Omental fat pad (tissue), 4 donors: ENCODE results near the gene DOCK3. TPM values are rescaled to one million over a fixed set of nuclear protein-coding genes. Genes with fewer than 3 reads are reported as not detected.

ENCODE experiments used
- ATAC-seq: fragments of 150-250 bp; one replicate; pipeline ENCODE4 v1.9.1; 2016; ENCODE audit warnings: mild to moderate bottlenecking, moderate library complexity; ENCODE audit not compliant: low FRiP score
- DNase-seq: peaks from one replicate; pipeline ENCODE4 v3.0.0-alpha.2; 2019; ENCODE audit warnings: low spot score
- total RNA-seq, 4 donors: library from RNA; depleted of rRNA; stranded (reverse); fragments of >200 nt; gene quantifications; one replicate each; pipeline ENCODE4 v1.1.0, GENCODE V29; 2016
- TF ChIP-seq, protein P1 (sequence below), 3 donors: fragments of 450-650 bp; IDR thresholded peaks; one replicate each; pipeline ENCODE4 v1.5.1; 2016 to 2017; ENCODE audit warnings: antibody characterized with exemption in 3 of 3, mild to moderate bottlenecking in 3 of 3, moderate library complexity in 2 of 3

DOCK3 gene
- total RNA-seq, 4 donors from 2014 or later = 0.16 to 2.5 (median 1.4) TPM

DNA sequence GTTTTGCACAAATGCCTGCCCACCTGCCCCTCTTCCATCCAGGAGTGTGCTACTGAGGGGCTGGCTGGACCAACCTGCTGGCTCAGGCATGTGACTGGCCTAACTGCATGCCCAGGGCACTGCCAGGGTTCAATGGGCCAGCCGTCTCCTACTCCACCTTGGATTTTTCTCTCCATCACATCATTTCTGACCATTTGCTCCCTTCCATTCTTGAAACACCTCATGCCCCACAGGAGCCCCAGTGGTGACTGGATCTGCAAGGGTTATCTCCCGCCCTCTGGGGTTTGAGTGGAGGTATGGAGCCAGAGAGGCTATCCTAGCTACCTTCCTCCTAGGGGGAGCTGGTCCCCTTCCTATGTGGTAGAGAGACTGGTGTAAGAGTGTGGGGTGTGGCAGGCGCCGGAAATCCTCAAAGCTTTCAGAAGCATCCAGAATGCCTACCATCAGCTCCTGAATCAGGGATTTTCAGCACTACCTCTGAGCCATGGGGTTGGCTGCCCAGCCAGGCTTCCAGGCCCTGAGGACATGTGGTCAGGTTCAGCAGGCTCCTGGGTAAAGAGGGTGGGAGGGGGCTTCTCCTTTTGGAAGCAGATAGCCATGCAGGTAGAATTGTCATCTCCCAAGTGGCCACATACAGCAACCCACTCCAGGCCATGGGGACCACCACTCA, 707.5 kb downstream of the DOCK3 start:
- ATAC-seq (no peak), DNase-seq (no peak)
- TF ChIP-seq, protein P1, sequence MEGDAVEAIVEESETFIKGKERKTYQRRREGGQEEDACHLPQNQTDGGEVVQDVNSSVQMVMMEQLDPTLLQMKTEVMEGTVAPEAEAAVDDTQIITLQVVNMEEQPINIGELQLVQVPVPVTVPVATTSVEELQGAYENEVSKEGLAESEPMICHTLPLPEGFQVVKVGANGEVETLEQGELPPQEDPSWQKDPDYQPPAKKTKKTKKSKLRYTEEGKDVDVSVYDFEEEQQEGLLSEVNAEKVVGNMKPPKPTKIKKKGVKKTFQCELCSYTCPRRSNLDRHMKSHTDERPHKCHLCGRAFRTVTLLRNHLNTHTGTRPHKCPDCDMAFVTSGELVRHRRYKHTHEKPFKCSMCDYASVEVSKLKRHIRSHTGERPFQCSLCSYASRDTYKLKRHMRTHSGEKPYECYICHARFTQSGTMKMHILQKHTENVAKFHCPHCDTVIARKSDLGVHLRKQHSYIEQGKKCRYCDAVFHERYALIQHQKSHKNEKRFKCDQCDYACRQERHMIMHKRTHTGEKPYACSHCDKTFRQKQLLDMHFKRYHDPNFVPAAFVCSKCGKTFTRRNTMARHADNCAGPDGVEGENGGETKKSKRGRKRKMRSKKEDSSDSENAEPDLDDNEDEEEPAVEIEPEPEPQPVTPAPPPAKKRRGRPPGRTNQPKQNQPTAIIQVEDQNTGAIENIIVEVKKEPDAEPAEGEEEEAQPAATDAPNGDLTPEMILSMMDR (IDR thresholded peaks at IDR 0.05) = no peak

DNA sequence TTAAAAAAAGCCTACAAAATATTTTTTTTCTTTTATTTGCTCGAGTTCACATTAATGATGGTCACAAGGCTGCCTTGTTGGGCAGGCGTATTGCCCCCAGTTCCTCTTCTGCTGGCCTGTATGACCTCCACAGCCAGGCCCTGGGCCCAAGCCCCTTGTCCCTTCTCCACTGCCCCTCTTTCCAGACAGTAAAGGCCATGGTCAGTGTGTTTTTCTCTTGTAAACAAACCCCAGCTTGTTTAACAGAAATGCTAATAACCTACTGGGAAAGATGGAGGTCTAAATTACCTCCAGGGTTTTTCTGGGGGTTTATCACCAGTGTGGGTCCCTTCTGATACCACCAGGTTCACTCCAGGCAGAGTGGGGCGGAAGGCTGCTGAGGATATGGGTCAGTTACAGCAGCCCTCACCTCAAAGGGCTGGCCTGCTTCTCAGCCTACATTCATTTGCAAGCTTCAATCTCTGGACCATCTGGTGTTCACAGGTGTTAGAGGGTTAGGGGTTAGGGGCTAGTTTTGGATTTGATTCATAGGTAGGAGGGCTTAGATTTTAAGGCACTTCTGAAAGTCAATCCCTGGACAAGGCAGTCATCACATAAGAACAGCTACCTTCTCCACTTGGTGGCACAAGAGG, 708.3 kb downstream of the DOCK3 start:
- ATAC-seq (no peak), DNase-seq (no peak)
- TF ChIP-seq, protein P1 (IDR thresholded peaks at IDR 0.05) = no peak

DNA sequence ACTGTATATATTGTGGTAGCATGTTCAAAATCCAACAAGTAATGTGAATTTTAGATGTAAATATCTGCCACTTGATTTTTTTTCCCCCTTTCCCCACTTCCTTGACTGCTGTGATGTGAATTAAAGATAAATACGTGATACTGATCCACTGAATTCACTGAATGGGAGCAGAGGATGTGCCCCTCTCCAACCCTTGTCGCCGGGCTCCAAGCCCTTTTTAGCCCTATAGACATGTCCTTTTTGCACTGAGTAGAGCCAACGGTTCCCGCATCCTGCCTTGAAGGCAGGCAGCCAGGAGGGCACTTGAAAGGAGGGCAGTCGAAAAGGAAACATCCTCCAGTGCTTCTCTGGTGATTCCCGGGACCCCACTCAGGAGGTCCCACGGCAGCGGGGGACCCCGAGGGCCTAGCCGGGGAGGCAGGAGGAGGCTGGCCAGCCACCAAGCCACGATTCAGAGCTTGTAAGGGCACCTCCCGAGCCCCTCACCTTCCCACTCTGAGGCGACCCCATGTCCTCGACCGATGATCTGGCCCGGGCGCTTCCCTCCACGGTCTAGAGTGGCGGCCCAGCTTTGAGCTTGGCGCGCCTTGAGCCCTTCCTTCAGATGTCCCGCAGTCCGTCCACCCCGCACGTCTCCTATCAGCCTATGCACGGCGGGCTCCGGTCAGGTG, 709.5 kb downstream of the DOCK3 start:
- ATAC-seq = peak; percentile 45
- TF ChIP-seq, protein P1 (IDR thresholded peaks at IDR 0.05) = no peak
- DNase-seq = no peak

DNA sequence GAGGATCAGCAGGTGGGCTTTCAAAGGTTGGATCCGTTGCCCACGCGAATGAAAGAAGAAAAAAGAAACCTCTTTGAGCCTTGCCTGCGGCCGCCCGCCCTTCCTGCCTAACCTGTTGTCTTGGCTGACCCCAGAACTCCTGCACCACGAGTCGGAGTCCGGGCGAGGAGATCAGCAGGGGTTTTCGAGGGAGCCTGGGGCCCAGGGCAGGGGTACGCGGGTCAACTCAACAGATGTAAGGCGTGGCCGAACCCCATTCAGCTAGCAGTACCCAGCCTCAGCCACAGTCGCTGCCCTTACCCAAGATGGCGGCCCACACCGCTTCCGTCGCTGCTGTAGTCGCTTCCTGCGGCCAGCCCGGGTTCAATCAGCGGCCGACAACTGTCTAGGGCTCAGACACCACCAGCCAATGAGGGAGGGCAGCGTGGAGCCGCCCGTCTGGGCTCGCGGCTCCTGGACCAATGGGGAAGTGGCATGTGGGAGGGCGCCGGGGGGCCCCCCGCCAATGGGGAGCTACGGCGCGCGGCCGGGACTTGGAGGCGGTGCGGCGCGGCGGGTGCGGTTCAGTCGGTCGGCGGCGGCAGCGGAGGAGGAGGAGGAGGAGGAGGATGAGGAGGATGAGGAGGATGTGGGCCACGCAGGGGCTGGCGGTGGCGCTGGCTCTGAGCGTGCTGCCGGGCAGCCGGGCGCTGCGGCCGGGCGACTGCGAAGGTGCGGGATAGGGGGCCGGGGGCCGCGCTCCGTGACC, 710.2 kb downstream of the DOCK3 start, which contains the start of gene MANF:
TSS of gene MANF (plus strand) at position 566 of the 748 bp plus-strand sequence. CDS start at position 618, 52 bp downstream.
- ATAC-seq (peak; percentile 96), DNase-seq (peak; percentile 79)

DNA sequence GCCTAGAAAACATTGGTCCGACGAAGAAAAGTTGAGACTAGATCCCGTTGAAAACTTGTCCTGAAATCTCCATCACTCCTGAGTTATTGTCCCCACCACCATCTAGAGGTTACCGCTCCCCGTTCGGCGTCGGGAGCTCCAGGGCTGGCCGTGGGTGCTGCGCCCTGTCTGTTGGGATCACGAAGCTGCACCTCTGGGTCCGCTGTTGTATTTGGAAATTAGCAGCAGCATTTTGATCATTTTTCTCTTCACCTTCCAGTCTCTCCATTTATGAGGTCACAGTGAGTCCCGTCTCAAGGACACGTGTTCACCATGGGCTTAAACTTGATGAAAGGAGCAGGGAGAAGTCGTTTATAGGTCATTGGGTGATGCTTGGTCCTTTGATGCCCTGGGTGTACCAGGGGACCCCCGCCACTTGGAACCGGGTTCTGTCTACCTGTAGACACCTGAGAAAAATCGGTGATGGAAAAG, 710.9 kb downstream of the DOCK3 start:
- TF ChIP-seq, protein P1 (IDR thresholded peaks at IDR 0.05) = no peak
- DNase-seq (no peak), ATAC-seq (no peak)

More for the DNA sequence above, 710.2 kb downstream of the DOCK3 start, which contains the start of gene MANF:
- TF ChIP-seq, protein P1 (IDR thresholded peaks at IDR 0.05) = no peak

DNA sequence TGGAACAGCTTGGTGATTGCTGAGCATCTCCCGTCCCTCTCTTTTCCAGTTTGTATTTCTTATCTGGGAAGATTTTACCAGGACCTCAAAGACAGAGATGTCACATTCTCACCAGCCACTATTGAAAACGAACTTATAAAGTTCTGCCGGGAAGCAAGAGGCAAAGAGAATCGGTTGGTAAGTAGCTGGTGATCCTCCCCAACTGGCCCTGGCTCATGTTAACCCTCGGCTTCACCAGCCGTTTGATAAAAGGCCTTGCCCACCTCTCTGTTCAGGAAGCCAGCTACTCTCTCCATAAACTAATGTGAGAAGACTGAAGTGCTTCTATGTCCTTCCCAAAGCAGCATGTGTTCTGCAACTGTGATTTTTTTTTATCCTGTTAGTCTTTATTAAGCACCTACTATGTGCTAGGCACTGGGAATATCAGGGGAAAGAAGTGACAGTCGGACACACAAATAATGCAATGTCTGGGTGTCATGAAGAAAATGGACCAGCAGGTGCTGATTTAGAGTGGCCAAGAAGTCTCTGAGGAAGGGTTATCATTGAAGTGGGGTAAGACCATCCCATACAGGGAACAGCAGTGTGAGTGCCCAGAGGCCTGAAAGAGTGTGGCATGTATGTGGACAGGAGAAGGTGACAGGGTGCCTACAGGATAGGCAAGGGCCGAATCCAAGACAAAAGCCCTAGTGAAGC, 711.6 kb downstream of the DOCK3 start:
- ATAC-seq = no peak
- TF ChIP-seq, protein P1 (IDR thresholded peaks at IDR 0.05) = no peak
- DNase-seq = no peak
